NT2/D1 (cell line): ENCODE data around the gene ATP4B.

Source experiments
- SUZ12 ChIP-seq: IDR thresholded peaks from 2 replicates; pipeline ENCODE4 v1.6.1; 2011; ENCODE audit not compliant: insufficient read length, insufficient read depth; ENCODE audit errors: extremely low read depth
- YY1 ChIP-seq: IDR thresholded peaks from 2 replicates; pipeline ENCODE4 v1.6.1; 2011; ENCODE audit not compliant: insufficient read length, insufficient read depth
- ZNF274 ChIP-seq: IDR thresholded peaks from 2 replicates; pipeline ENCODE4 v1.6.1; 2011; ENCODE audit warnings: mild to moderate bottlenecking, low read depth, low read length

- no peak for TF ChIP-seq ZNF274
- TF ChIP-seq YY1, result no peak
- no peak for TF ChIP-seq SUZ12
Observed at GRCh38 chr13:113657851-113658741, at the start of gene ATP4B.
